CD4-positive, alpha-beta T cell (primary cell): Measurements from ENCODE around the gene VWA3B. TPM values are rescaled to one million over a fixed set of nuclear protein-coding genes. Genes with fewer than 3 reads are reported as not detected.

ENCODE experiments used
- ATAC-seq: fragments of 200-7000 bp; cut with Tn5 transposase; one replicate; pipeline ENCODE4 v1.10.0; 2022; ENCODE audit warnings: mild to moderate bottlenecking; ENCODE audit not compliant: poor library complexity
- CTCF ChIA-PET: fragments of 350-600 bp; sonication (Branson Sonifier 250); formaldehyde crosslinking; loops from one replicate; lab custom pipeline; 2021; ENCODE audit warnings: antibody characterized with exemption, inconsistent platforms; lab: Charles Lee
- POLR2A ChIA-PET: fragments of 350-600 bp; sonication (Branson Sonifier 250); formaldehyde crosslinking; loops from one replicate; lab custom pipeline; 2021; ENCODE audit warnings: antibody characterized with exemption, inconsistent platforms; lab: Charles Lee
- DNase-seq, 14 experiments: peaks; one replicate each; pipeline ENCODE4 v3.0.0-alpha.2; 2013 to 2020; ENCODE audit warnings: mixed read lengths in 2 of 14
- H3K27ac ChIP-seq, 2 donors: one replicate each; pipeline versions ENCODE4 v1.5.1 to v1.7.0; 2013; ENCODE audit warnings: low read length in 2 of 2, low read depth in 1 of 2, mild to moderate bottlenecking in 1 of 2
- H3K27me3 ChIP-seq, 2 experiments: 1 replicate in 1 of 2; 2 replicates in 1 of 2; pipeline versions ENCODE4 v1.6.1 to v1.7.0; 2013; ENCODE audit warnings: low read length in 2 of 2, control low read depth in 1 of 2, mild to moderate bottlenecking in 1 of 2, moderate library complexity in 1 of 2; ENCODE audit not compliant: insufficient read depth in 2 of 2, control insufficient read depth in 1 of 2
- H3K36me3 ChIP-seq: one replicate; pipeline ENCODE4 v1.6.1; 2013; ENCODE audit warnings: low read length, control low read depth; ENCODE audit not compliant: insufficient read depth
- H3K4me1 ChIP-seq: one replicate; pipeline ENCODE4 v1.6.1; 2013; ENCODE audit warnings: low read length, control low read depth; ENCODE audit not compliant: insufficient read depth
- H3K4me3 ChIP-seq: one replicate; pipeline ENCODE4 v1.5.1; 2013; ENCODE audit warnings: mild to moderate bottlenecking, low read length, moderate library complexity
- H3K9me3 ChIP-seq, 2 experiments: 1 replicate in 1 of 2; 2 replicates in 1 of 2; pipeline versions ENCODE4 v1.6.1 to v1.7.0; 2013; ENCODE audit warnings: low read length in 2 of 2, mild to moderate bottlenecking in 2 of 2, control low read depth in 1 of 2, moderate library complexity in 1 of 2; ENCODE audit not compliant: control insufficient read depth in 1 of 2, insufficient read depth in 1 of 2
- H3K27ac Mint-ChIP-seq: one replicate; pipeline ENCODE4 v1.8.0; 2020; ENCODE audit warnings: mixed read lengths
- H3K27me3 Mint-ChIP-seq: one replicate; pipeline ENCODE4 v1.8.0; 2021; ENCODE audit warnings: mixed read lengths
- H3K36me3 Mint-ChIP-seq: one replicate; pipeline ENCODE4 v1.8.0; 2021; ENCODE audit warnings: low read depth, mixed read lengths
- H3K4me1 Mint-ChIP-seq: one replicate; pipeline ENCODE4 v1.8.0; 2021; ENCODE audit warnings: low read depth, mixed read lengths
- H3K4me3 Mint-ChIP-seq: one replicate; pipeline ENCODE4 v1.8.0; 2020; ENCODE audit warnings: mild to moderate bottlenecking, mixed read lengths
- H3K9me3 Mint-ChIP-seq: one replicate; pipeline ENCODE4 v1.8.0; 2020; ENCODE audit warnings: mixed read lengths
- intact Hi-C, 2 experiments: fragments of 100-400 bp; cut with DNase I in 1 of 2; cut with micrococcal nuclease in 1 of 2; formaldehyde crosslinking; loops; one replicate each; pipeline versions ENCODE4 v1.15.1 to v1.9.0; 2023 to 2025; cut with DNase I, micrococcal nuclease
- total RNA-seq, 174 experiments: library from RNA in 2 of 174; stranded (reverse) in 2 of 174; gene quantifications; one replicate each; pipeline ENCODE4 v1.2.3 and lab custom pipeline; 2021 to 2026
- TF ChIP-seq, protein P1 (sequence below): fragments of 200-600 bp; IDR thresholded peaks from one replicate; pipeline ENCODE4 v1.8.0; 2022; ENCODE audit warnings: antibody characterized with exemption, mild to moderate bottlenecking

Gene VWA3B
- total RNA-seq, 2 experiments from 2014 or later: not detected

DNA sequence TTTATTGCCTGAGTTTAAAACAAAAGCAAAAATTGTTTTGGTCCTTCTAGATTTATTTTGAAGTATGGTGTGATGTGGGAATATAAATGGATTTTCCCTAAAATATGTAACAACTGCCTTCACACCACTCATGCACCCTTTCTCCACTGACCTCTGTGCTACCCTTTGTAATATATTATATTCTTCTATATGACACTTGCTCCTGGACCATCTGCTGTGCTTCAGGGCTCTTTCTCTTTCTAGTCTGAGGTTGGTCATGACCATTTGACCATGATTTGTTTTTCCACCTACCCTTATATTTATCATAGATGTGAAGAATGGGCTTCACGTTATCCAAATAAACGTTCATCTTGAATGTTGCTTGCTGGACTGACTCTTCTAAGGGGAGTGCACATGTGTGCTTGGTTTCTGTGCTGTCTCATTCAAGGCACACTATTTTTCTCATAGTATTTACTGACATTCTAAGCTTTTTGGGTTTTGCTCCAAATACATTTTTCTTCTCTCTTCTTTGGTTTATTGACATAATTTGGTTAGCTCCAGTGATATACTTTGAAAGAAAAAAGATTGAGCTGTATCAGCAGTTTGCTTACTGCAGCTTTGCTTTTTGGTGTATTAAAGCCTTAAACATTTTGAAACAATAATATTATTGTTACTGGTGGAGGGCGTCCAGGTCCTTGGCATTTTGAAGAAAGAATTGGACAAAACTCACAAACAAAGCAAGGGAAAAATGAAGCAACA lies 61.8 kb downstream of the VWA3B start:
- peaks cover 5% of the 10 kb centered on the region for H3K27me3 Mint-ChIP-seq
- TF ChIP-seq, protein P1, sequence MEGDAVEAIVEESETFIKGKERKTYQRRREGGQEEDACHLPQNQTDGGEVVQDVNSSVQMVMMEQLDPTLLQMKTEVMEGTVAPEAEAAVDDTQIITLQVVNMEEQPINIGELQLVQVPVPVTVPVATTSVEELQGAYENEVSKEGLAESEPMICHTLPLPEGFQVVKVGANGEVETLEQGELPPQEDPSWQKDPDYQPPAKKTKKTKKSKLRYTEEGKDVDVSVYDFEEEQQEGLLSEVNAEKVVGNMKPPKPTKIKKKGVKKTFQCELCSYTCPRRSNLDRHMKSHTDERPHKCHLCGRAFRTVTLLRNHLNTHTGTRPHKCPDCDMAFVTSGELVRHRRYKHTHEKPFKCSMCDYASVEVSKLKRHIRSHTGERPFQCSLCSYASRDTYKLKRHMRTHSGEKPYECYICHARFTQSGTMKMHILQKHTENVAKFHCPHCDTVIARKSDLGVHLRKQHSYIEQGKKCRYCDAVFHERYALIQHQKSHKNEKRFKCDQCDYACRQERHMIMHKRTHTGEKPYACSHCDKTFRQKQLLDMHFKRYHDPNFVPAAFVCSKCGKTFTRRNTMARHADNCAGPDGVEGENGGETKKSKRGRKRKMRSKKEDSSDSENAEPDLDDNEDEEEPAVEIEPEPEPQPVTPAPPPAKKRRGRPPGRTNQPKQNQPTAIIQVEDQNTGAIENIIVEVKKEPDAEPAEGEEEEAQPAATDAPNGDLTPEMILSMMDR: no peak
- ATAC-seq (no peak), DNase-seq (no peak)
- H3K27ac ChIP-seq: no peak overlapping the region
- intact Hi-C loops: no loop called here
- no peak overlapping the region for H3K27ac Mint-ChIP-seq
- H3K4me3 ChIP-seq: no peak overlapping the region
- H3K9me3 ChIP-seq: no peaks in the 10 kb centered on the region
- H3K4me3 Mint-ChIP-seq: no peak overlapping the region
- ChIA-PET POLR2A (no interaction called here), CTCF (no interaction called here)
- H3K4me1 Mint-ChIP-seq: no peaks in the 10 kb centered on the region
- peaks cover 9% of the 10 kb centered on the region for H3K4me1 ChIP-seq
- no peaks in the 10 kb centered on the region for H3K27me3 ChIP-seq
- H3K9me3 Mint-ChIP-seq: no peaks in the 10 kb centered on the region
- H3K36me3 ChIP-seq: no peaks in the 10 kb centered on the region
- H3K36me3 Mint-ChIP-seq: no peaks in the 10 kb centered on the region

GRCh38 chr2:98149333-98149697 lies 62.3 kb downstream of the VWA3B start:
- TF ChIP-seq, protein P1: no peak
- H3K9me3 Mint-ChIP-seq: no peaks in the 10 kb centered on the region
- peaks cover 5% of the 10 kb centered on the region for H3K27me3 Mint-ChIP-seq
- H3K4me1 ChIP-seq: peaks cover 9% of the 10 kb centered on the region
- H3K9me3 ChIP-seq: no peaks in the 10 kb centered on the region
- no peaks in the 10 kb centered on the region for H3K4me1 Mint-ChIP-seq
- ATAC-seq (peak; percentile 72), DNase-seq (peak in 3 of 14 experiments; percentile 29 to 58 (median 52))
- no peaks in the 10 kb centered on the region for H3K36me3 ChIP-seq
- no peaks in the 10 kb centered on the region for H3K27me3 ChIP-seq
- H3K4me3 ChIP-seq: no peak overlapping the region
- H3K4me3 Mint-ChIP-seq: no peak overlapping the region
- no peak overlapping the region for H3K27ac Mint-ChIP-seq
- POLR2A ChIA-PET: no interaction called here
- CTCF ChIA-PET: no interaction called here
- intact Hi-C loops: no loop called here
- no peaks in the 10 kb centered on the region for H3K36me3 Mint-ChIP-seq
- H3K27ac ChIP-seq: no peak overlapping the region

GRCh38 chr2:98153481-98153880 lies 66.5 kb downstream of the VWA3B start:
- H3K27me3 ChIP-seq: peaks cover 0 to 3% of the 10 kb centered on the region in 2 experiments
- H3K4me3 Mint-ChIP-seq: no peak overlapping the region
- no peak overlapping the region for H3K27ac Mint-ChIP-seq
- H3K27ac ChIP-seq: no peak overlapping the region
- H3K4me1 ChIP-seq: peaks cover 9% of the 10 kb centered on the region
- no peaks in the 10 kb centered on the region for H3K9me3 ChIP-seq
- ATAC-seq (no peak), DNase-seq (no peak)
- H3K27me3 Mint-ChIP-seq: peaks cover 36% of the 10 kb centered on the region
- no peak overlapping the region for H3K4me3 ChIP-seq
- TF ChIP-seq, protein P1: no peak
- intact Hi-C loops: no loop called here
- POLR2A ChIA-PET: no interaction called here
- CTCF ChIA-PET: no interaction called here
- no peaks in the 10 kb centered on the region for H3K4me1 Mint-ChIP-seq
- H3K36me3 ChIP-seq: no peaks in the 10 kb centered on the region
- no peaks in the 10 kb centered on the region for H3K9me3 Mint-ChIP-seq
- H3K36me3 Mint-ChIP-seq: no peaks in the 10 kb centered on the region
